RWPE2 (cell line): ENCODE measurements around the gene ZSCAN23.

Source experiments
- ATAC-seq: fragments of 200-7000 bp; cut with Tn5 transposase; 3 replicates; pipeline ENCODE4 v1.9.1; 2021; ENCODE audit warnings: low read depth
- DNase-seq: peaks from one replicate; pipeline ENCODE4 v3.0.0-alpha.2; 2020; ENCODE audit warnings: low spot score
- H3K27ac ChIP-seq: fragments of 450-650 bp; 2 replicates; pipeline ENCODE4 v1.5.1; 2017; ENCODE audit warnings: mild to moderate bottlenecking; ENCODE audit not compliant: poor library complexity, severe bottlenecking
- H3K27me3 ChIP-seq: fragments of 250-450 bp; sonication (Bioruptor Pico); 2 replicates; pipeline ENCODE4 v1.5.1; 2021; ENCODE audit warnings: mild to moderate bottlenecking, moderate library complexity; ENCODE audit not compliant: insufficient read depth, poor library complexity, severe bottlenecking
- H3K36me3 ChIP-seq: fragments of 250-450 bp; sonication (Bioruptor Pico); 2 replicates; pipeline ENCODE4 v1.5.1; 2020; ENCODE audit warnings: low read depth, mild to moderate bottlenecking, moderate library complexity
- H3K4me1 ChIP-seq: fragments of 250-450 bp; sonication (Bioruptor Pico); 2 replicates; pipeline ENCODE4 v1.5.1; 2021; ENCODE audit warnings: mild to moderate bottlenecking, moderate library complexity; ENCODE audit not compliant: insufficient read depth, poor library complexity, severe bottlenecking
- H3K4me3 ChIP-seq: fragments of 250-450 bp; sonication (Bioruptor Pico); 2 replicates; pipeline ENCODE4 v1.5.1; 2021; ENCODE audit warnings: mild to moderate bottlenecking, moderate library complexity; ENCODE audit not compliant: severe bottlenecking
- H3K9me3 ChIP-seq: fragments of 250-450 bp; sonication (Bioruptor Pico); 2 replicates; pipeline ENCODE4 v1.5.1; 2021; ENCODE audit warnings: mild to moderate bottlenecking, moderate library complexity; ENCODE audit not compliant: severe bottlenecking
- TF ChIP-seq, protein P1 (sequence below): fragments of 450-650 bp; IDR thresholded peaks from one replicate; pipeline ENCODE4 v1.5.1; 2017; ENCODE audit warnings: mild to moderate bottlenecking, moderate library complexity; ENCODE audit not compliant: poor library complexity, severe bottlenecking

ZSCAN23 gene

DNA sequence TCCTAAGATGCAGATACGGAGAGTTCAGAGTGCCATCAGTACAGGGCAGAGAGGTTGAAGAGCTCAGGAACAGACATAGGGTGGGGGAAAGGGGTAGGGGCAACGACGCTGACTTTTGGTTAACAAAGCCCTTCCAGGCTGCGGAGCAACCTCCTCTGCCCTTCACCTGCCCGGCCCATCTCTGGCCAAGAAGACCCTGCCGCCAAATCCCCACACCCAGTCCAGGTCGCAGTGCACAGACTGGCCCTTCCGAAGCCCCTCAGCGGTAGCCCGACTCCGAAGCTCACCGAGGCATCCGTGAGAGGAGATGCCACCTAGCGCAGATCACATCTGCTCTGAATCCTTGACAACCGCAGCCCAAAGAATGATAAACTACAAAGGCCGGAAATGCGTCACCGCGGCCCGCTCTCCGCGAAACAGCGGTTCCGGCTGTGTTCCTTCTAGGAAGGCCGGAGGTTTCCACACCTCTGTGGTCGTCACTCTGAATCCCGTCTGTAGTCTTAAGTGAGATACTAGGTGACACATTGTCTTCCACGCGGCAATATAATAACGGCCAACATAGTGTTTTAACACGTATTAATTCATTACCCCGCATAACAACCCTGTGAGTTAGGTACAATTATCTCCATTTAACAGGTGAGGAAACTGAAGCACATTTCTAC is at the start of gene ZSCAN23:
Gene ZSCAN23 (minus strand): TSS at position 380 of the 662 bp plus-strand sequence. CDS start 7,225 bp downstream, outside the sequence.
- Histone ChIP-seq H3K9me3 (no peaks in the 10 kb centered on the region), H3K27me3 (no peaks in the 10 kb centered on the region), H3K27ac (peak within 1 kb of the TSS; percentile 5), H3K4me1 (peaks cover 7% of the 10 kb centered on the region), H3K36me3 (no peaks in the 10 kb centered on the region), H3K4me3 (peak within 1 kb of the TSS; percentile 58)
- ATAC-seq (peak; percentile 94), DNase-seq (peak; percentile 72)
- TF ChIP-seq, protein P1, sequence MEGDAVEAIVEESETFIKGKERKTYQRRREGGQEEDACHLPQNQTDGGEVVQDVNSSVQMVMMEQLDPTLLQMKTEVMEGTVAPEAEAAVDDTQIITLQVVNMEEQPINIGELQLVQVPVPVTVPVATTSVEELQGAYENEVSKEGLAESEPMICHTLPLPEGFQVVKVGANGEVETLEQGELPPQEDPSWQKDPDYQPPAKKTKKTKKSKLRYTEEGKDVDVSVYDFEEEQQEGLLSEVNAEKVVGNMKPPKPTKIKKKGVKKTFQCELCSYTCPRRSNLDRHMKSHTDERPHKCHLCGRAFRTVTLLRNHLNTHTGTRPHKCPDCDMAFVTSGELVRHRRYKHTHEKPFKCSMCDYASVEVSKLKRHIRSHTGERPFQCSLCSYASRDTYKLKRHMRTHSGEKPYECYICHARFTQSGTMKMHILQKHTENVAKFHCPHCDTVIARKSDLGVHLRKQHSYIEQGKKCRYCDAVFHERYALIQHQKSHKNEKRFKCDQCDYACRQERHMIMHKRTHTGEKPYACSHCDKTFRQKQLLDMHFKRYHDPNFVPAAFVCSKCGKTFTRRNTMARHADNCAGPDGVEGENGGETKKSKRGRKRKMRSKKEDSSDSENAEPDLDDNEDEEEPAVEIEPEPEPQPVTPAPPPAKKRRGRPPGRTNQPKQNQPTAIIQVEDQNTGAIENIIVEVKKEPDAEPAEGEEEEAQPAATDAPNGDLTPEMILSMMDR: no peak

DNA sequence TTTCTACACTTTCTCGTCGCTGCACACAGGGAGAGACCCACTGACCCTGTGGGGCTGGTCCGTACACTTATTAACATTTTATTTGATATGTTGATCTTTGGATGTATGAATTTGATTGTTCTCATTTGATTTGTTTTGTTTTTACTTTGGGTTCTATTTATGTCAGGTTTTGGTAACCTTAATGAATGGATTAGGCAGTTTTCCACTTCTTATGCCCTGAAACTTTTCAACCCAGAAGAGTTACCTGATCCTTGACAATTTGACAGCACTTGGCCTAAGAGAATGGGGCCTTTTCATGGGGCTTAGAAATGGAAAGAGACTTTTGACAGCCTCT is 48.7 kb upstream of the ZSCAN23 start:
- DNase-seq (no peak), ATAC-seq (no peak)
- no peaks in the 10 kb centered on the region for H3K9me3 ChIP-seq
- H3K36me3 ChIP-seq: no peaks in the 10 kb centered on the region
- TF ChIP-seq, protein P1: no peak
- no peak overlapping the region for H3K27ac ChIP-seq
- no peak overlapping the region for H3K4me3 ChIP-seq
- no peaks in the 10 kb centered on the region for H3K27me3 ChIP-seq
- H3K4me1 ChIP-seq: no peaks in the 10 kb centered on the region

DNA sequence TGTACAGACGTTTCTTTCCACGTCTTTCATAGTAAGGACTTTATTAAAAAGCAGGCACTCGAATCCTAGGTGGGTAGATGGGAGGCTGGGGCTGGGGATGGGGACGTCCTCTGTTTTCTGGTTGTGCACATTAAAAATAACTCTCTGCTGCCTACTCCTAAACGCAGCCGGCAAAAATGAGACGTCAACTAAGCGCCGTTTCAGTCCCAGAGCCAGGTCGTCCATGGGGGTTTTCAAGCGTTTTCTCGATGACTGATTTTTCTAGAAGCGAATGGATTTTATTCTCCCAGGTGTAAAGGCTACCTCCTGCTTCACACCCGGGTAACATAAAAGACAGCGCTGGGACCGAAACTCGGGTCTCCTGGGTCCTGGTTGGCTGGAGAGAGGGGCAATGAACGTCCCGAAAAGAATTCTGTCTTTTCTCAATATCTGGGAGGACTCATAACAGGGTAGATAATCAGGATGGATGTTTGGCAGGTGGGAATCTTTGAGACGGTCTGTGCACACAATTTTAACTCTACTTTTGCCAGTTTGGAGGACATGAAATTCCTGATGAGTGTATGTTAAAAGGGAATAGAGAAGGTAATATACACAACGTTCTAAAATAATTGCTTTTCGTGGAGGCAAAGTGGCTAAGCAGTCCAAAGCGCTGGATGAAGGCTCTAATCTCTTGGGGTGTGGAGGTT is 47.1 kb upstream of the ZSCAN23 start:
- TF ChIP-seq, protein P1: no peak
- H3K4me1 ChIP-seq: no peaks in the 10 kb centered on the region
- ATAC-seq: 0 out of 3 replicates have a peak, but pooled peaks have one; percentile 12
- no peaks in the 10 kb centered on the region for H3K36me3 ChIP-seq
- no peaks in the 10 kb centered on the region for H3K9me3 ChIP-seq
- H3K27ac ChIP-seq: no peak overlapping the region
- H3K4me3 ChIP-seq: peak overlapping the region; percentile 36
- no peaks in the 10 kb centered on the region for H3K27me3 ChIP-seq
- no peak for DNase-seq

DNA sequence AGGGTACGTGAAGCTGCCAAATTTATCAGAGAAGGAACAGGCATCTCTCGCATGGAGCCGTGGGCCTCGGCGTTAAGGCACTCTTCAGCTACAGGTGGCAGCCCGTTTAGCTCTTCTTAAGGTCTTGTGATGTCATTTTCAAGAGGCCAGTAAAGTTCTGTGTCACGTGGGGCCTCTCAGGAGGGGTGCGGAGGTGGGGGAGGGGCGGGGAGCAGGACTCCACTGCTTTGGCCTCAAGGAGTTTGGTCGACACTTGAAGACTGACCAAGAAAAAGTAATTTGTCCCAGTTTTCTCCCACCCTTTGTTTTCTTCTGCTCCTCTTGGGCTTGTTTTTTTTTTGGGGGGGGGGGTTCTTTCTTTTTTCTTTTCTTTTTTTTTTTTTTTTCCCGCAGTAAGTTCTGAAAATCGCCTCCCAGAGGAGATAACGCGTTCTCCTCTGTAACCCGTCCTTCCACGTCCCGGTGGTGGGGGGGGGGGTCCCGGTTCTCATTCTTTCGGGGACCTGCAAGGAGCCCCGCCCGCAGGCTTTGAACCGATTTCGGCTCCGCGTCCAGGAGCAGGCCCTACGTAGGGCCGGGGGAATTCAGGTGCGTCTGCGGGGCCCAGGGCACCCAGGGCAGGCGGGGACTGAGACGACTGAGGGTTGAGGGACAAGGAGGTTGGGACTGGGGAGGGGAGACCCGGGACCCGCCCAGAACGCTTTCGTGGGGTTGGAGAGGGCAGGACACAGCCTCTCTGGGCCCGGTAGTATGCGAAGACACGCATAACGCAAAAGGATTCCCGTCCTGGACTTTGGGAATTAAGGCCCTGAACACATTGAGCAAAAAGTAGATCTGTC is 46.3 kb upstream of the ZSCAN23 start:
- ATAC-seq (peak; percentile 87), DNase-seq (no peak)
- H3K4me3 ChIP-seq: peak overlapping the region; percentile 36
- TF ChIP-seq, protein P1: no peak
- no peaks in the 10 kb centered on the region for H3K9me3 ChIP-seq
- no peaks in the 10 kb centered on the region for H3K4me1 ChIP-seq
- no peaks in the 10 kb centered on the region for H3K36me3 ChIP-seq
- no peak overlapping the region for H3K27ac ChIP-seq
- H3K27me3 ChIP-seq: no peaks in the 10 kb centered on the region
